HFFc6 (cell line): ENCODE data around the gene FOXP3. TPM values are rescaled to one million over a fixed set of nuclear protein-coding genes. Genes with fewer than 3 reads are reported as not detected.

Source experiments
- DNase-seq: peaks from one replicate; pipeline ENCODE4 v3.0.0-alpha.2; 2018
- H3K27ac Mint-ChIP-seq: 2 replicates; pipeline ENCODE4 v1.8.0; 2020; ENCODE audit warnings: mild to moderate bottlenecking, mixed read lengths
- H3K27me3 Mint-ChIP-seq: 2 replicates; pipeline ENCODE4 v1.8.0; 2021; ENCODE audit warnings: mild to moderate bottlenecking, moderate library complexity, mixed read lengths; ENCODE audit not compliant: insufficient read depth
- H3K36me3 Mint-ChIP-seq: 2 replicates; pipeline ENCODE4 v1.8.0; 2021; ENCODE audit warnings: low read depth, mixed read lengths
- H3K4me1 Mint-ChIP-seq: 2 replicates; pipeline ENCODE4 v1.8.0; 2020; ENCODE audit warnings: low read depth, mixed read lengths
- H3K4me3 Mint-ChIP-seq: 2 replicates; pipeline ENCODE4 v1.8.0; 2020; ENCODE audit warnings: mild to moderate bottlenecking, moderate library complexity, mixed read lengths
- H3K9me3 Mint-ChIP-seq: 2 replicates; pipeline ENCODE4 v1.8.0; 2020; ENCODE audit warnings: mild to moderate bottlenecking, mixed read lengths
- total RNA-seq, 6 experiments: library from RNA; stranded (reverse); fragmentation: NEBNext Ultra II Directional; extraction: Animal tissue kit (Norgen Biotek cat#: 25700); gene quantifications; 2 replicates in 1 of 6; 3 replicates in 5 of 6; pipeline ENCODE4 v1.2.3, GENCODE V29; 2021
- TF ChIP-seq, protein P1 (sequence below): fragments of 200-600 bp; sonication (generic); IDR thresholded peaks from 2 replicates; pipeline ENCODE4 v1.5.0; 2021; ENCODE audit warnings: antibody characterized with exemption, mild to moderate bottlenecking

FOXP3 gene
- total RNA-seq, 6 experiments from 2014 or later = 0.09 to 0.16 (median 0.14) TPM; not detected in 3

- no peaks in the 10 kb centered on the region for H3K9me3 Mint-ChIP-seq
- TF ChIP-seq, protein P1, sequence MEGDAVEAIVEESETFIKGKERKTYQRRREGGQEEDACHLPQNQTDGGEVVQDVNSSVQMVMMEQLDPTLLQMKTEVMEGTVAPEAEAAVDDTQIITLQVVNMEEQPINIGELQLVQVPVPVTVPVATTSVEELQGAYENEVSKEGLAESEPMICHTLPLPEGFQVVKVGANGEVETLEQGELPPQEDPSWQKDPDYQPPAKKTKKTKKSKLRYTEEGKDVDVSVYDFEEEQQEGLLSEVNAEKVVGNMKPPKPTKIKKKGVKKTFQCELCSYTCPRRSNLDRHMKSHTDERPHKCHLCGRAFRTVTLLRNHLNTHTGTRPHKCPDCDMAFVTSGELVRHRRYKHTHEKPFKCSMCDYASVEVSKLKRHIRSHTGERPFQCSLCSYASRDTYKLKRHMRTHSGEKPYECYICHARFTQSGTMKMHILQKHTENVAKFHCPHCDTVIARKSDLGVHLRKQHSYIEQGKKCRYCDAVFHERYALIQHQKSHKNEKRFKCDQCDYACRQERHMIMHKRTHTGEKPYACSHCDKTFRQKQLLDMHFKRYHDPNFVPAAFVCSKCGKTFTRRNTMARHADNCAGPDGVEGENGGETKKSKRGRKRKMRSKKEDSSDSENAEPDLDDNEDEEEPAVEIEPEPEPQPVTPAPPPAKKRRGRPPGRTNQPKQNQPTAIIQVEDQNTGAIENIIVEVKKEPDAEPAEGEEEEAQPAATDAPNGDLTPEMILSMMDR = no peak
Observed at GRCh38 chrX:49226946-49227345, 37.6 kb downstream of the FOXP3 start.

GRCh38 chrX:49225858-49226257, 38.7 kb downstream of the FOXP3 start:
- Mint-ChIP-seq H3K4me3 (no peak overlapping the region), H3K36me3 (no peaks in the 10 kb centered on the region), H3K27me3 (peaks cover 13% of the 10 kb centered on the region), H3K27ac (no peak overlapping the region), H3K9me3 (no peaks in the 10 kb centered on the region), H3K4me1 (no peaks in the 10 kb centered on the region)
- TF ChIP-seq, protein P1 = no peak
- no peak for DNase-seq

More at GRCh38 chrX:49226946-49227345, 37.6 kb downstream of the FOXP3 start:
- H3K4me1 Mint-ChIP-seq = no peaks in the 10 kb centered on the region
- no peak for DNase-seq
- no peaks in the 10 kb centered on the region for H3K36me3 Mint-ChIP-seq
- peaks cover 13% of the 10 kb centered on the region for H3K27me3 Mint-ChIP-seq
- no peak overlapping the region for H3K27ac Mint-ChIP-seq
- no peak overlapping the region for H3K4me3 Mint-ChIP-seq

- TF ChIP-seq, protein P1 = no peak
- H3K36me3 Mint-ChIP-seq = no peaks in the 10 kb centered on the region
- no peaks in the 10 kb centered on the region for H3K9me3 Mint-ChIP-seq
- H3K4me3 Mint-ChIP-seq = no peak overlapping the region
- no peaks in the 10 kb centered on the region for H3K4me1 Mint-ChIP-seq
- no peak overlapping the region for H3K27ac Mint-ChIP-seq
- no peak for DNase-seq
- H3K27me3 Mint-ChIP-seq = peaks cover 19% of the 10 kb centered on the region
Observed at GRCh38 chrX:49221868-49222267, 42.6 kb downstream of the FOXP3 start.

GRCh38 chrX:49220100-49220499, 44.4 kb downstream of the FOXP3 start:
- Mint-ChIP-seq H3K9me3 (no peaks in the 10 kb centered on the region), H3K4me3 (no peak overlapping the region), H3K4me1 (no peaks in the 10 kb centered on the region), H3K27ac (no peak overlapping the region), H3K36me3 (no peaks in the 10 kb centered on the region), H3K27me3 (peaks cover 19% of the 10 kb centered on the region)
- TF ChIP-seq, protein P1 = no peak
- no peak for DNase-seq

DNA sequence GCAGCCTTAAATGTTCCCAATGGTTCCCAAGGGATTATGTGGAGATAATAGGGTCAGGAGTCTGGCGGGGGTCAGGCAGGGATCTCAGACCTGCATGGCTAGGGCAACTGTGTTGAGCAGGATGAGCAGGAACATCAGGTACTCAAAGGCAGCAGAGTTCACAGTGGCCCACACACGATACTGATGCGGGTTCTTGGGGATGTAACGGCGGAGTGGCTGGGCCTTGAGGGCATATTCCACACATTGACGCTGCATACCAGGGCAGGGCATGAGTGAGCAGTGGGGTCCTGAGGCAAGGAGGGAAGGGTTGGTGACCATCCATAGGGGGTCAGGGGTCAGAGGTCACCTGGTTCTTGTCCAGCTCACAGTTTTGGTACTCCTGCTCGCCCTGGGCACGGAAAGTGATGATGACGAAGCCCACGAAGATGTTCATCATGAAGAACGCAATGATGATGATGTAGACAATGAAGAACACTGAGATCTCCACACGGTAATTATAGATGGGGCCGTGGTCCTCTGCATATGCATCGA, 49.4 kb downstream of the FOXP3 start:
- Mint-ChIP-seq H3K9me3 (no peaks in the 10 kb centered on the region), H3K4me3 (no peak overlapping the region), H3K36me3 (no peaks in the 10 kb centered on the region), H3K27ac (no peak overlapping the region), H3K27me3 (peaks cover 18% of the 10 kb centered on the region), H3K4me1 (no peaks in the 10 kb centered on the region)
- DNase-seq = no peak
- TF ChIP-seq, protein P1 = no peak

DNA sequence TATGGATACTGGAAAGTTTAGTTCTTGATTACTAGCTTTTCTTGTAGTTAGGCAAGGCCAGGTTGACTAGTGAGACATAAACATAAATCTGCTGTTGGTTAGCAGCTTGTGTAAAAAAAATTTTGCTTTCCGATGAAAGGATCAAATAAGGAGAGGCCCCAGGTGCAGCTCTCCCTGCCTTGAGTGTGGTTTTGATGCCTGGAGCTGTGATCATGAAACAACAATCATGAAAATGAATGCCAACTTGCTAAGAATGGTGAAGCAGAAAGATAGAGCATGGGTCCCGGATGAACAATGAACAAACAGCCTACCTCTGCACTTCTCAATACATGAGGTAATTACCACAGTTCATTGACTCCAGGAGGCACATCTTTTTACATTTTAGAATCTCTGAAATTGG, 50.1 kb downstream of the FOXP3 start:
- Mint-ChIP-seq H3K4me1 (no peaks in the 10 kb centered on the region), H3K27ac (no peak overlapping the region), H3K36me3 (no peaks in the 10 kb centered on the region), H3K27me3 (peaks cover 18% of the 10 kb centered on the region), H3K4me3 (no peak overlapping the region), H3K9me3 (no peaks in the 10 kb centered on the region)
- TF ChIP-seq, protein P1 = no peak
- DNase-seq = no peak
